AG08396 (cell line): ENCODE results near the gene GABRR3.

ENCODE experiments used
- DNase-seq: peaks from one replicate; pipeline ENCODE4 v3.0.0; 2012; ENCODE audit warnings: low spot score, mixed read lengths

Gene GABRR3

DNA sequence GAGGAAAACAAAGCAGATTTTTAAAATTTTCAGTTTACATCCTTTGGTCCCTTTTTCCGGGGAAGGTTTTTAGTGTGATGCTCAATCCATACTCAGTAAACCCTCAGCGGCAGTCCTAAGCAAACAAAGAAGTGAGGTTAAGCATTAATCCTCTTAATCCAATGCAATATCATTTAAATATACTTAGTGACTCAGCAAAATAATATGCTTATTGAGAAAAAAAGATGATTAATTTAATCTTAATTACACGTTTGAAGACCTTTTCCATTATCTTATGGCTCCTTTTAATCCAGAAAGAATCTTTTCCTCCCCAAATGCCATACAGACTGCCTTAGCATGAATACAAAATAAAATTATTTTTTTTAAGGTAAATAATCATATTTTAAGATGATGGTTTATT is at the start of gene GABRR3:
Gene GABRR3 (minus strand): TSS at position 108 of the 400 bp plus-strand sequence. CDS start 328 bp downstream, outside the sequence.
- DNase-seq, result no peak

DNA sequence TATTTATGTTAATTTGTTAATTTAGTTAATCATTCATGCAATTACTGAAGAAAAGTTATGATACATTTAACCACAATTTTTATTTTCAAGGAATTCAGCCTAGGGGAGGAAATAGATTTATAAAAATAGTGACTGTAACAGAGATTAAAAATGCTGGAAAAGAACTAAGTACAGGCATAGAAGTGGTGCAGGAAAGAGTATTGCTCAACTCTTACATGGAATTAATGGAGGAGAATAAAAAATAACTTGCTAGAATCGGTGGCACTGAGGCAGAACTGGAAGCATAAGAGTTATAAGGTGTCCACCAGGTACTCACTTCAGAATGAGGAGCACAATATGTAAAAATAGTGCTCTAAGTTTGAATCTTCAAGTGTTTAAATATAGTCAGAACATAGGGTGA is 38.4 kb upstream of the GABRR3 start:
- no peak for DNase-seq

DNA sequence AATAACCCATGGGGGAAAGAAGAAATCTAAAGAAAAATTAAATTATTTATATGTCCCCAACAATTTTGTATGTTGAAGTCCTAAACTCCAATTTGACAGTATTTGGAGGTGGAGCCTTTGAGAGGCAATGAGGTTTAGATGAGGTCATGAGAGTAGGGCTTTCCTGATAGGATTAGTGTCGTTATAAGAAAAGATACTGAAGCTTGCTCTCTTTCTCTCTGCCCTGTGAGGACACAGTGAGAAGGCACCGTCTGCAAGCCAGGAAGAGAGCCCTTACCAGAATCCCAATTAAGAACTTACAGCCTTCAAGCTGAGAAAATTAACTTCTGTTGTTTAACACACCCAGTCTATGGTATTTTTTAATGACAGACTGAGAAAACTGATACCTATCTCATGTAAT is 35.7 kb upstream of the GABRR3 start:
- DNase-seq, result no peak

DNA sequence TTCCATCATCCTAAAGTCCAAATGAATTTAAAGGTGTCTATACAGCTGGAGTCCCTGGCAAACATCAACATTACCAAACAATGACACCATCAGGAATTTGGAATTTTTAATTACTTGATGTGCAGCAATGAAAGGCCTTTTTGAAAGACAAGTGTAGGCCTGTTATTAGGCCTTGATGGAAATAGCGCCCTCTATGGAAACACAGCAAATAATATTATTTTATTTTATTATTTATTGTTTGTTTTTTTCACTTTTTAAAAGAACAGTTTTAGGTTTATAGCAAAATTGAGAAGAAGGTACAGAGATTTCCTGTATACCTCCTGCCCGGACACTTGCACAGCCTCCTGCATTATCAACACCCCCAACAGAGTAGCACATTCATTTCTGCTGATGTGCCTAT is 33.7 kb upstream of the GABRR3 start:
- no peak for DNase-seq

DNA sequence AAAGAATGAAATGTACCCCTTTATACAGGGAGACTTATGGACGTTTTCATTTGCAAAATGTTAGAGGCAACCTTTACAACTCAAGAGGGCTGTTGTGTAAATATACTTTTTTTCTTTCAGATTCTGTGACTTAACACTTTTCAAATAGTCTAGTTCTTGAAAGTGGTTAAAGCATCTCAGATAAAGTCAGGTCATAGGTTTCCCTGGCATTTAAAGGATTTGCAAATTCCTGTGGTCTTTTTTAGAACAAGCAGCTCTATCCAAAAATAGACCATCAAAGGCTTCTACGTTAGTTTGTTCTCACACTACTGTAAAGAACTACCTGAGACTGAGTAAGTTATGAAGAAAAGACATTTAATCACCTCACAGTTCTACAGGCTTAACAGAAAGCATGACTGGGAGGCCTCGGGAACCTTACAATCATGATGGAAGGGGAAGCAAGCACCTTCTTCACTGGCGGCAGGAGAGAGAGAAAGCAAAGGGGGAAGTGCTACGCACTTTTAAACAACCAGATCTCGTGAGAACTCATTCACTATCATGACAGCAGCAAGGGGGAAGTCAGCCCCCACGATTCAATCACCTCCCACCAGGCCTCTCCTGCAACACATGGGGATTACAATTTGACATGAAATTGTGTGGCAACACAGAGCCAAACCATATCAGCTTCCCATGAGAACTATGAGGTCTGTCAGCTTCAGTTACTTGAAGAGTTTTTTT is 23.3 kb upstream of the GABRR3 start:
- DNase-seq, result no peak

DNA sequence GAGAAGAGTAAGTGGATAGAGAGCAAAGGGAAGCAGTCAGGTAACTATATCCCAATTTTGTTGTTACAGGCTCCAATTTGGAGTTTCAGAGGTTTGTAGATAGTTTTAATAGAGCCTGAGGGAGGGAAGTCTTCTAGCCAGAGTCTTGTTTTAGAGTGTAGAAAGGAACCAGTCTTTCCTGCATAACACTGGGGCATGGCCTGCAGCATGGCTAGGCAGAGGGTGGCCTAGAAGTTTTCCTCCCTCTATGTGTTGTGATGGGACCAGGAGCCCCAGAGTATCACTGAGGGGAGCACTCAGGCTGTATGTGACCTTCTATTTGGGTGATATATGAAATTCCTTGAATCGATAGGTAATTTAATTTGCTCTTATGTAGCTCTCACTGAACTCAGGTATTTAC is 22.5 kb upstream of the GABRR3 start:
- no peak for DNase-seq

DNA sequence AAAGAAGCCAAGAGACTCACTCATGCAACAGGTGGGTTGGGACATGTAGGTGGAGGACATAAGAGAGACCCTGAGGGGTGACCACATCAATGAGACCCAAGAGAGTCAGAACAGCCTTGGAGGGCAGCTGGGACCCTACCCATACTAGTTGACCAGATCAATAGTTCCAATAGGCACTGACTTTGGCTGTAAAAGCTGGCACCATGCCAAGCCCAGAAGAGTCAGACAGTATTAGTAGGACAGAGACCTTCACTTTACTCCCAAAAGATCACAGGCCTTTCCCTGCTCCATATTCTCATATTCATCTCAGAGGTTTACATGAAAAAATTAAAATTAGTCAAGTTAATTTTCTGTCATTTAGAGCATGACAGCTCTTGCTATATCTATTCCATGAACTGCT is 20.9 kb upstream of the GABRR3 start:
- DNase-seq, result no peak

DNA sequence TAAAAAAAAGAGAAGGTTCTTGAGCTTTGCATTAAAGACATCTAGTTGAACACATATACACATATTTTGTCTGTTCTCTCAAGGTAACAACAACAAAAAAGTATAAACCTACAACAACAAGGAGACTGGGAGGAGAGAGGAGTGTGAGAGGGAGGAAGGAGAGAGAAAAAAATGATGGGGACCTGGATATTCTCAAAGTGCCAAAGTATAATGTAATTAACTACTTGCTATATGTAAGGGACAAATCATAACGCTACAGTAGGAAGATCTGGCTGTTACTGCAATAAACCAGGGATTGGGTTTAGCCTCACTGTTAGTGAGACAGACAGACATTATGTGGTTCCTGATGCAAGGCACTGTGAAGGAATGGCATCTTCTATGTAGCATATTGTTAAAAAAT is 14.2 kb upstream of the GABRR3 start:
- no peak for DNase-seq

DNA sequence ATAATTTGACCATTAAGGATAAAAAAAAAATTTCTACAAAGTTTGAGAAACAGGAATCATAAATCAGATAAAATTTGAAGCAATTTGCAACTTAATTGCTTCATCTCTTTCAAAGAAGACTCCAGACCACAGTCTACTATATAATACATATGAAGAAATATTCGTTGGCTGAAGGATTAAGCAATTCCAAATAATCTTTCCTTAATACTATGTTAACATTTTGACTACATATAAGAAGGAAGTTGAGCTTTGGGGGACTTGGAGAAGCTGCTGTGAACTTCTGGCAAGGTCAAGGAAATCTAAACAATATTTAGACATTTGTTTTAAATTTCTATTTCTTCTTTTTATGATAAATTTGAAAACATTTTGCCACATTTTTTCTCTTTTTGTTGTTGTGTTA is 13.5 kb upstream of the GABRR3 start:
- no peak for DNase-seq

DNA sequence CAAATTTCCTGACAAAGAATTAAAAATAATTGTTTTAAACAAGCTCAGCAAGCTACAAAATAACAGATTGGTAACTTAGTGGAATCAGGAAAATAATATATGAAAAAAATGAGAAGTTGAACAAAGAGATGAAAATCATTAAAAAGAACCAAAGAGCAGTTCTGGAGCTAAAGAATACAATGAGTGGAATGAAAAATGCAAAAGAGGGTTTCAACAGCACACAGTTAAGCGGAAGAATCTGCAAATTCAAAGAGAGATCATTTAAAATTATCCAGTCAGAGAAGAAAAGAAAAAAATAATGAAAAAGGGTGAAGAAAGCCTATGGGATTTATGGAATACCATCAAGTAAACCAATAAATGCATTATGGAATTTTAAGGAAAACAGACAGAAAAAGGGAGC is 6.2 kb upstream of the GABRR3 start:
- no peak for DNase-seq

DNA sequence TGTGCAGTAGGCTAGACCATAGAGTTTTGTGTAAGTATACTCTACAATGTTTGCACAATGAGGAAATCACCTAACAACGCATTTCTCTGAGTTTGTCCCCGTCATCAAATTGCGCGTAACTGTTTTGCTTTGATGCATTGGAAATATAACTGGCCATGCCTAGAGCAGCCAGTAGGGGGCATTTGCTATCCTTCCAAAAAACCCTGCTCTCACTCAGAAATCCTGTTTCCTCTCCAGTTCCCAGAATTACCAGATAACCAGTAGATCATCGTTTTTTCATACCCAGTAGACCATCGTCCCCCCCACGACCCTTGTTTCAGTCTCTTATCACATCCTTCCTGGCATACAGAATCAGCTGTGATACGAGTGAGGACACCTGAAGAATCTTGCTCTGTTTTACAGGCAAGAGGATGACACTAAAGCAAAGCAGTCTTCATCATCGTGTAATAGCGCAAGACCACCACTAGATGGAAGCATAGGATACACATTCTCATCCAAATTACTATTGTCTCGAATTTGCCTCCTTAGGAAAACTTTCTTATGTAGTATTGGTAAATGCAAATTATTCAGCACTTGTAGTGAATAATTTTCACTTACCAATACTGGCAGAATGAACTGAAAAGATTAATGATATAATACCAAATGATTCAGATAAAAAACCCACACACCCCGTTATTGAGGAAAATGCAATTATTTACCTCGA is 4.4 kb upstream of the GABRR3 start:
- peak; percentile 63 for DNase-seq

DNA sequence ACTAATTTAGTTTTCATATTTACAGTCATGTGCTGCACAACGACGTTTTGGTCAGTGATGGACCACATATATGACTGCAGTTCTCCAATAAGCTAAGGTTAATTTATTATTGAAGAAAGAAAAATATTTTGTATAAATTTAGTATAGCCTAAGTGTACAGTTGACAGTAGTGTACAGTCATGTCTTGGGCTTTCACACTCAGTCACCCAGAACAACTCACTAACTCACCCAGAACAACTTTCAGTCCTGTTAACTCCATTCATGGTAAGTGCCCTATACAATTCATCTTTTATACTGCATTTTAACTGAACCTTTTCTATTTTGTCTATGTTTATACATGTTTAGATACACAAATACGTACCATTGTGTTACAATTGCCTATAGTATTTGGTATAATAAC is 3.8 kb upstream of the GABRR3 start:
- no peak for DNase-seq

DNA sequence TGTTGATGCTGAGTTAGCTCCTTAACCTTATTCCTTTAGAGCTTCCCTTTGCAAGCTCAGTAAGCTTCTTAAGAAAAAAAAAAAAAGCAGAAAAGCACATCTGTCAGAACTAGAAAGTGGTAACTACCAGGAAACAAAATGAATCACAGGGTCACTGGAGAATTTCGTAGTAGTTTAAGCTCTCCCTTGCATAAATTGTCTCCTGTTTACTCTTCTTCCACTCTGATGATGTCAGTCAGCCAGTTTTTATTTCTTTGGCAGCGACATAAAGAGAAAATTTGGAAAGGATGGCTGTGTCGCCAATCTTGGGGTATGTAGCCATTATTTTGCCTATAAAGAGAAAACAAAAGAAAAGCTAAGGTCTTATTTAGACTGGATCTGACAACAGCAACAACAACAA is 3.2 kb upstream of the GABRR3 start:
- DNase-seq, result no peak

DNA sequence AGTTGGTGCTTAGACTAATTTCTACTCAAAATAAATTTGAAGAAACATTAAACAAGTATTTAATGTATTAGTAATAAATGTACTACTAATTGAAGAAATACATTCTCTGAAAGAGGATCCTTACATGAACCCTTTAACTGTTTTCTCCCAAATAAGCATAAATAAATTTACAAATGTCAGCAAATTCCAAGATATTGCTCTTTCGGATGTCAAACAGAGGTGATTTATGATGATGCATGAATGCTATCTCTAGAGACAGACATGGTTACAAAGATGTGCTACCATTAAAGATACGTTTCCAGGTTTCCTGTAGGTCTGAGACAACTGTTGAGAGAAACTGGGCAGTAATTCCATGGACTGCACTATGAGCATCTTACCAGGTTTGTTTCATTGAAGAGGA is 629 bp downstream of the GABRR3 start:
- DNase-seq, result no peak

DNA sequence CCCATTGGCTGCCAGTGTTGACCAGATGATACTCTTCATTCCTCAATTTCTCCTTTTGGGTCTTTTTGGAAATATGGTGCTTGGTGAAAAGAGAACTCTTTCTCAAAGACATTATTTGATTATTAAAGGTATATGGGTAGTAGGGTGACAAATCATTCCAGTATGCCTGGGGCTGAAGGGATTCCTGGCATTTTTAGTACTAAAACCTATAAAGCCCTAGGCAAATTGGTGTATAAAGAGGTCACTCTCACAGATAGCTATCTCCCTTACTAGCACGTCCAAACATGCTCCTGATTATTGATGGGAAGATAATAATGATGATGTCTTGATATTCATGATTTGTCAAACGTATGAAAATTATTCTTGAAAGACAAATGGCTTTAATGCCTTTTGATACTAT is 1.1 kb downstream of the GABRR3 start:
- no peak for DNase-seq

DNA sequence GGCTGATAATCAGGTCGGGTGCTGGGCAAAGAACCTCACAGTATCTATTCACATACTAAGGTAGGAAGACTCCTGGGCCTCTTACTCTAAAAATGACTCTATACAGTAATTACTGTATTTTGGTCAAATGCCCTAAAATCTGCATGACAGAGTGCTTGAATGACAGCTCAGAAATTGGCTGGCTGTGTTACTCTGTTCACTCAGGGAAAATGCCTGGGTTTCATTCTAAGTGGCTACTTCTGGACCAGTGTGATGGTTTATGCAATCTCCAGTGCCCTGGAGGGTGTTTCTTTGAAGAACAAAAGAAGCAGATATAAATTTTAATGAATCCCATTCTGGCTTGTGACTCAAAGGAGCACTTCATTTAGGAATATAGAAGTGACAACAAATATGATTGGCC is 2.2 kb downstream of the GABRR3 start:
- no peak for DNase-seq

DNA sequence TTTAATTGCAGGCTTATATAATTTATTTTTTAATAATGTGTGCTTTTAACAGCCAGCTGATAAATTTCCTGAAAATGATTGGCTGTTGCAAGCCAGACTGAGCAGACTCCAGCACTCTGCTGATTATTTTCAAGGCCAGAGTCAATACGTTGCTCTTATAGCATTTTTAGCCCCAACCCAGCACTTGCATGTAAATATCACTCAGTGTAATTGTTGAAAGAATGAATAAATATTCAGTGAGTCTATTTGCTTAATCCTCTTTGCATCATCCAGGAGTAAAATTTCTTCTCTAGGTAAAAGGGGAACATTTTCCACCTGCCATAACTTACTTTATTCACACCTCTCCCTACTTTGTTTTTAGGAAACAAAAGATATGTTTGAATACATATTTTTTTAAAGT is 2.9 kb downstream of the GABRR3 start:
- no peak for DNase-seq

DNA sequence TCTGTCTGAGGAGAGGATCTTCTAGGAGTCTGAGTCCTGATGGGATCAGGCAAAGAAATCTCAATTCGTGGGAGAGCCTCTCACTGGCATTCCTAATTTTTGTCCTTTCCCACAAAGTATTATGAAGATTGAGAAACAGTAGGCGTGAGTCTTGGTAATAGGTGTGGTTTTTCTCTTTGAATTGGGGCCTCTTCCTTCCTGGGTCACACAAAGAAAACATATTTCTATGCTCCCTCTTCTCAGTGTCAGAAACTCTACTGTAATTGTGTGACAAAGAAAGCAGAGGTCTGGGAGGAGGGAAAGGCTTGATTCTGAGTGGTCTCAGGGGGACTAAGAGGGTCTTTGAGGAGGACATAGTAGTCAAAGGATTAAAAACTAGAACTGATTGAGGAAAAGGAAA is 6.0 kb downstream of the GABRR3 start:
- no peak for DNase-seq

DNA sequence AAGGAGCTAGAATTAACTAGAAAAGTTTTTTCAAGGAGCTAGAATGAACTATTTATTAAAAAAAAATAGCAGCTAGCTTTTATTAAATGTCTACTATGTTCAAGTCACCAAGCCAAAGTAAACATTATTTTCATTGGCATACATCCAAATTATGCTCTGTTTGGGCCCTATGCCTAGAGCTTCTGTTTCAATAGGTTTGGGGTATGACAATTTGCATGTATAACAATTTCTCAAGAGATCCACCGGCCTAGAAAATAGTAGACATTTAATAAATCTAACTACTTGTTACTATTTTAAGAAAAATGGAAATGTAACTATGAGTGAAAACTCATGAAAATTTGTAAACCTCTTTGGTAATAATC is 8.0 kb downstream of the GABRR3 start:
- no peak for DNase-seq

DNA sequence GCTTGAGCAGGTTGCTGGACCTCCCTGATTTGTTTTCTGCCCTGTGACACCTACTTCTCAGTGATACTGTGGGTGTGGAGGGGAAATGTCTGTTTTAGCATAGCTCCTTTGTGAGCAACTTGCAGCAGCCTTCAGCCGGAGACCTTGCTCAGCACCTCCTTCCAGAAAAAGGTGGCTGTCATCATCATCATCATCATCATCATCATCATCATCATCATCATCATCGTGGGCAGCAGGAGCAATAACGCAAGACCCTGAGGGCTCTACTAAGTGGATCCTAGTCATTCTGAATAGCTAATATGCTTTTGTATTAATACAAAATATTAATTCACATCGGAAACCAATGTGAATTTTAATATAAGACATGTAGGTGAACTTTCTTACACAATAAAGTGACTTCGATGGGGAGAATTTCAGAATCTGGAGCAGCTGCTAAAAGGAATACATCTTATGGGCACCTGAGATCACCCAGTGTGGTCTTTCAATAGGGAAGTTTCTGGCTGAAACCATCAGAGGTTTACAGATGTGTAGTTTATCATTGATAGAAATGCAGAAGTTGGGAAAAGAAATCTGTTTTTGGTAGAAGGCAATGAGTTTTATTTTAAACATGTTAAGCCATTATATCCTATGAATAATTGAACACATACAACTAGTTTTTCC is 8.6 kb downstream of the GABRR3 start:
- no peak for DNase-seq

DNA sequence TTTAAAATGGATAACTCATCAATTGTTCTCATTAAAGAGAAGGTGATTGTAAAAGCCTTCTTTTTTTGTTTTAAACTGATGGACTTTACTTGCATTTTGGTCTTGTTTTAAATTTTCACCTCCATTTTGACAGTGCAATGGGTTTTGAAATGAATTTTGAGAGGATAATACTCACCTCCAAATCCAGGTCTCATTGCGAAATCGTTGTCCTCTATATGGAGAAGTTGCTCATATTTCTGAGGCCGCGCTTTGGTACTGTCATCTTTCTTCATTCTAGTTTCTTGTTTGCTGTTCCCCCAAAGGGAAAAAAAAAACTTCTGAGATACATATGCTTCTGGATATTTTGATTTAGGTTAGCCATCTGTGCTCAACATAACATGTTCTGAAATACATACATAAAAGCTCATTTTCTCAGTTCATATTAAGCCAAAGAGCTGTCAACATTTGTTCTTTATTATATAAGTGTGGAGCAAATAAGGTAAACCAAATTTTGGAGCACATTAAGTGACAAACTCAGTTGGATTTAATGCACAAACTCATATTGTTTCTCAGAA is 9.6 kb downstream of the GABRR3 start:
- DNase-seq, result no peak

DNA sequence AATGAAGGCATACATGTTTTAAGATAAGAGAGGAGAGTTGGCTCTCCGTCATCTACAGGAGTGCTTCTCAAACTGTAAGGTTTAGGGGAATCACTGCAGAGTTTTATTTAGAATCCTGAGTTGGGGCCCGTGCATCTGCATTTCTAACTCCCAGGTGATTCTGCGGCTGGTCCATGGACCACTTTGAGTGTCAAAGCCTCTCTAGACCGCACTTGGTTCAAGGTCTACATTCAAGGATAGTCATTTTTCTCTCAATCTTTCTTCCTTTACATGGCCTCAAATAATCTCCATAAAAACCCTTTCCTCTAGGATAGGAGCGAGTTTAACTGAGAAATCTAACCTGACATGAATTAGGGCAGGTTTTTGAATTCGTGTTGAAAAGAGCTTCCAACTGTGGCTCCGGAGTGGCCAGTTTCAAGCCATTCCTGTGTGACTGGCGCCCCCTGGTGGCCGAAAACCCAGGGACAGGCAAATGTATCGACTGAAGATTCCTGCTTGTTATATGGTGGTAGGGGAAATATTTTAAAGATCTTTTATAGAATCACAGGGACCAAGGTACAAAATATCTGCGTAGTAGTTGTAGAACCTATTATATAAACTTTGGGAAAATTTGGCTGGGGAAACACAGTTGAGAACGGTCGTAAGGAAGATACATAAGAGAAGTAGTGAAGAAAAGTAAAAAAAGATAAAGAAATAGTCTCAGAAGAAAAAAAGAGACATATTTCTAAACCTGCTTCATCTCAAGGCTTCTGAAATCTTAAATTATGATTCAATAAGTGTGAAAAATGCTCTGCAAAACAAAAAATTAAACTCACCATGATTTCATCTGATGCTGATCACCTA is 11.9 kb downstream of the GABRR3 start:
- DNase-seq, result peak; percentile 57
